Fibroblast of pulmonary artery (primary cell): Measurements from ENCODE around the gene MOB3B.
A peak's percentile ranks its signal among the peaks of the same experiment; 100 is the strongest.

Source experiments
- DNase-seq: peaks from one replicate; pipeline ENCODE4 v3.0.0-alpha.2; 2010; ENCODE audit warnings: low read depth
- H3K4me3 ChIP-seq: replicated peaks from 2 replicates; pipeline ENCODE4 v1.5.1; 2011; ENCODE audit warnings: low read depth, mild to moderate bottlenecking, control low read depth, low read length, moderate library complexity
- TF ChIP-seq, protein P1 (sequence below): IDR thresholded peaks from 2 replicates; pipeline ENCODE4 v1.5.1; 2011; ENCODE audit warnings: mild to moderate bottlenecking, control low read depth, low read length, inconsistent platforms; ENCODE audit errors: missing control alignments

Gene MOB3B

DNA sequence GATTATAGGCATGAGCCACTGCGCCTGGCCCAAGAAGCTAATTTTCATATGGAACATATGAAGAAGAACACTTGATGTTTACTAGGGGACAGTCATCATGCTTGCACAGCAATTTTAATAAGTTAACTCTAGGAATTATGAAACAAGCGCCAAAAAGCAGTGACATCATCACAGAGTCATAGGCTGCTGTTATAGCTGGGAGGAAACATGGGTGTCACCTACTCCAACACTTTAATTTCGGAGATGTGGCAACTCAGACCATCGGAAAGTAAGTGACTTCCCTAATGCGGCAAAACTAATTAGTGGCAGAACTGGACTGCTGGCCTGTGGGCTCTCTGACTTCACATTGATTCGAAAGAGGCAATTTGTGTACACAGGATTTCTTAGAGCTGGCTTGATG lies 194.5 kb downstream of the MOB3B start:
- no peak for DNase-seq
- no peak overlapping the region for H3K4me3 ChIP-seq
- TF ChIP-seq, protein P1, sequence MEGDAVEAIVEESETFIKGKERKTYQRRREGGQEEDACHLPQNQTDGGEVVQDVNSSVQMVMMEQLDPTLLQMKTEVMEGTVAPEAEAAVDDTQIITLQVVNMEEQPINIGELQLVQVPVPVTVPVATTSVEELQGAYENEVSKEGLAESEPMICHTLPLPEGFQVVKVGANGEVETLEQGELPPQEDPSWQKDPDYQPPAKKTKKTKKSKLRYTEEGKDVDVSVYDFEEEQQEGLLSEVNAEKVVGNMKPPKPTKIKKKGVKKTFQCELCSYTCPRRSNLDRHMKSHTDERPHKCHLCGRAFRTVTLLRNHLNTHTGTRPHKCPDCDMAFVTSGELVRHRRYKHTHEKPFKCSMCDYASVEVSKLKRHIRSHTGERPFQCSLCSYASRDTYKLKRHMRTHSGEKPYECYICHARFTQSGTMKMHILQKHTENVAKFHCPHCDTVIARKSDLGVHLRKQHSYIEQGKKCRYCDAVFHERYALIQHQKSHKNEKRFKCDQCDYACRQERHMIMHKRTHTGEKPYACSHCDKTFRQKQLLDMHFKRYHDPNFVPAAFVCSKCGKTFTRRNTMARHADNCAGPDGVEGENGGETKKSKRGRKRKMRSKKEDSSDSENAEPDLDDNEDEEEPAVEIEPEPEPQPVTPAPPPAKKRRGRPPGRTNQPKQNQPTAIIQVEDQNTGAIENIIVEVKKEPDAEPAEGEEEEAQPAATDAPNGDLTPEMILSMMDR, result no peak

DNA sequence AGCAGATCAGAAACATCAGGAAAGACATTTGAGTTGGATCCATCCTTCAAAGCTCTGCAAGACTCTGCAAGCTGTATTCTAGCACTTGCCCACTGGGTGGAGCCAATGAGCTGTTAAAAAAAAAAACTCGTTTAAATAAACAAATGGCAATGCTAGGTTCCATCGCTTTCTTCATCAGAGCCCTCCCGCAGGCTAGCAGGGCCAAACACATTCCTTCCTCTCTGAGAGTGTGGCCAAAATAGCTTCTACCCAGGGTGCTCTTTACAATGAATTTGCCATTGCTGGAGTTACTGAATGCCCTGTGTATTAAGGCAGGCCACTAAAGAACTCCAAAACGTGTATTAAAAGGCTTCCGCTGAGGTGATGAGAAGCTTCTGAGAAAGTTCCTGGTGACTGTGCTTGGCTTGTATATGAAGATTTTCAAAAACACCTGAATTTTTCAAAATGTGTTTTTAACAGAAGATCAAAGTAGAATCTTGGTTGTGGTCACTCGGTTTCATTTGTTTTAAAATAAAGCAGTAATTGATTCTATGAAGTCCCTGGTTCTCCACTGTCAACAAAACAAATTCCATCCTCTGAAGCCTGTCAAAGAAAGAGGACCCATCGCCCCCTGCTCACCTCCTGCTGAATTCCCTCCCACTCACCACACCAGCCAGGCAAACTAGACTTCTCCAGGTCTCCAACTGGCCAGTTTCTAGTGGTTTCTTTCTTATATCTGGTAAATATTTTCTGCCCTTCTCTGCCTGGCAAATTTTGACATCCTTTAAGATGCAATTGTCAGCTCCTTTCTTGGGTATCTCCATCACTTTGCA lies 196.2 kb downstream of the MOB3B start:
- TF ChIP-seq, protein P1, result peak; percentile 83
- no peak overlapping the region for H3K4me3 ChIP-seq
- peak; percentile 88 for DNase-seq

DNA sequence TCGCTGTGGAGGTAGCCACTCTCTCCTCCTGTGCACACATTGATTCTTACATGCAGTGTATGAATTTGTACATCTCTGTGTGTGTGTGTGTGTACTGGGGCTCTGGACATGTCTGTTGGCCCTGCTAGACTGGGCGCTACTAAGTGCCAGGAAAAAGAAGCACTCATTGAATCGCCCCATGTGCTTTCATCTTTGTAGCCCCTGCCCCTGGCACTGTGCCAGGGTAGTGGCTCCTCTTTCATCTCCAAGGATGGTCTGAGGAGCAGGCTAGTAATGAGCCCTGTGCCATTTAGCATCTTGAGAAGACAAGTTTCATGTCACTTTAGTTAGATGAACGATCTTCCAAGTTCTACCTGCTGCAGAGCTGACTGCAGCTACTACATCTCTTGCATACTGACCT lies 198.2 kb downstream of the MOB3B start:
- H3K4me3 ChIP-seq, result no peak overlapping the region
- TF ChIP-seq, protein P1, result no peak
- DNase-seq, result no peak

DNA sequence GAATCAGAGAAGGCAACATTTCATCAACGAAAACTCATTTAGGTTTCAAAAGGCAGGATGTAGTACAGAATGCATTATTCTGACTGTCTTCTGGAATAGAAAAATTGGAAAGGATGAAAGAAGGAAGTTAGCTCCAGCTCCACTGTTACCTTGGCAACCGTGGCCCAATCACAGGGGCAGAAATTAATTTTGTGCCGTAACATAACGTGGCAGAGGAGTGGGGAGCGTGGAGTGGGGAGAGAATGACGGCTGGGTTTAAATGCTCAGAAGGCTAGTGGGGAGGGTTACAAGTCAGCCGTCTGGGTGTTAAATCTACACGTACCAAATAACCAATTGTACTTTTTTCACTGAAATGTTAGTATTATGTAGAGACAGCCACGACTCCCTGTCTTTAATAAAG lies 200.3 kb downstream of the MOB3B start:
- no peak for DNase-seq
- H3K4me3 ChIP-seq, result no peak overlapping the region
- TF ChIP-seq, protein P1, result no peak

DNA sequence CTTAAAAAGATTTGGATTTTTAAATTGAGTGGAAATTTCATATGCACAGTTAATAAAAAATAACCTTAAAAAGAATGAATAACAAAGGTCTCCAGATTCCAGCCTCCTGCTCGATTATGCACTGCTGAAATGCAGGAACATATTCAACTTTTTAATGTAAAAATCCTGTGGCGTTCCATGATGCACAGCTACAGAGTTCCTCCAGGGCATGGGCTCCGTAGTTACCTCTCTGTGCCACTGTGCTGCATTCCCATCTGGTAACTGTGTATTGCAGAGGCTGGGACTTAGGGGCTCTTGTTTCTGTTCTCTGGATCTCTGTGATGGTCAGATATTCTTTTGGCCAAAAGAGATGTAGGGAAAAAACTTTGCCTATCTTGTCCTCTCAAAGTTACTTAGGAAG lies 201.1 kb downstream of the MOB3B start:
- TF ChIP-seq, protein P1, result no peak
- DNase-seq, result no peak
- H3K4me3 ChIP-seq, result no peak overlapping the region

DNA sequence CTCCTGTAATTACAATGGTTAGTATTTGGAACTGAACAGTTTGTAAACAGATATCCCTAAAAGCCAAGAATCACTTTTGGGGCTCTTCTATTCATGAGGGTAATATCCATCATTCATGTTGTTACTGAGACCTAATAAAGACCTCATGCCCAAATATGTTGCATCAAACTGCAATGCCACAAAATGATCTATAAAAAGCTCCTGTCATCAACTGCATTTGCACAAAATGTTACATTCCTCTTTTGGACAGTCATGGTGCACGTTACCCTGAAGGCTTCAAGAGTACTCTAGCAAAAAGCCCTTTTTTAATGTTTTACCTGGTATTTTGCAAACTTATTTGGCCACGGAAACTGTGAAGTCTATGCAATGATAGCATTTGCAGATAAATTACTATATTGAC lies 218.4 kb downstream of the MOB3B start:
- no peak for DNase-seq
- no peak overlapping the region for H3K4me3 ChIP-seq
- TF ChIP-seq, protein P1, result no peak

DNA sequence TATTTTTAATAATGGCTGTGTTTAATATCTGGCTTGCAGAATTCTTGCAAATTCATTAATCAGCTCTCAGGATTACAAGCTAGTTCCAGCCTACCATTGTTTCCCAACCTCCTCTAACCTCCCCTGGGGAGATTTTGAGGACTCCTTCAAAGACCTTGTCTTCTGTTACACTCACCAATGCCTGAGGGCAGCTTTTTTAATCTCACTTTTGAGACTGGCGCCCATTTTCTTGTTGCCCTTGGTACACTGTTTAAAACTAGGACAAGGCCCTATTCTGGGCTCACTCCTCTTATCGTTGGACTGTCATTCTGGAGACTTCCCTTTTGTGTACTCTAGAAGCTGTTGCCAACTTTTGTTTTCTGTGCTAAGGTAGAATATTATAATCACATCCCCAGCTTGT lies 219.0 kb downstream of the MOB3B start:
- TF ChIP-seq, protein P1, result no peak
- H3K4me3 ChIP-seq, result no peak overlapping the region
- DNase-seq, result no peak
